ENCODE data around the gene PCP4L1. TPM values are rescaled to one million over a fixed set of nuclear protein-coding genes. Genes with fewer than 3 reads are reported as not detected.
A peak's percentile ranks its signal among the peaks of the same experiment; 100 is the strongest.

The PCP4L1 gene
- total RNA-seq, 1 donor from 2014 or later: 0.69 TPM

- no peak overlapping the region for H3K9ac ChIP-seq
- Mint-ChIP-seq H3K27ac (no peak overlapping the region), H3K4me3 (no peak overlapping the region), H3K4me1 (peaks cover 29% of the 10 kb centered on the region), H3K27me3 (ENCODE audit: insufficient read depth, low read depth) (peaks cover 9% of the 10 kb centered on the region), H3K9me3 (no peaks in the 10 kb centered on the region), H3K36me3 (no peaks in the 10 kb centered on the region)
- H3K27me3 ChIP-seq: peaks cover 16% of the 10 kb centered on the region
- H2AFZ ChIP-seq (replicated peaks): no peak overlapping the region
- H3K4me3 ChIP-seq: no peak overlapping the region
- no peak overlapping the region for H3K4me2 ChIP-seq
- H3K9me3 ChIP-seq (ENCODE audit: low read depth): no peaks in the 10 kb centered on the region
- TF ChIP-seq EZH2 (IDR thresholded peaks at IDR 0.05): no peak
- TF ChIP-seq EZH2phosphoT487 (IDR thresholded peaks at IDR 0.05): no peak
- TF ChIP-seq CTCF (IDR thresholded peaks at IDR 0.05): no peak
- no peak for DNase-seq (ENCODE audit: low spot score)
- no peak overlapping the region for H3K27ac ChIP-seq
- H4K20me1 ChIP-seq (ENCODE audit: low read depth): no peaks in the 10 kb centered on the region
- H3K4me1 ChIP-seq: peaks cover 10% of the 10 kb centered on the region
- peaks cover 9% of the 10 kb centered on the region for H3F3A ChIP-seq (ENCODE audit: low read depth)
- H3K79me2 ChIP-seq (ENCODE audit: low read depth): no peaks in the 10 kb centered on the region
- H3K36me3 ChIP-seq: no peaks in the 10 kb centered on the region
These were observed 6.8 kb downstream of the PCP4L1 start for GRCh38 chr1:161265305-161265704.

GRCh38 chr1:161266202-161266601 is 7.7 kb downstream of the PCP4L1 start:
- Histone ChIP-seq H3K9ac (no peak overlapping the region), H3K27ac (no peak overlapping the region), H2AFZ (replicated peaks) (no peak overlapping the region), H3K27me3 (peaks cover 7% of the 10 kb centered on the region), H3K9me3 (ENCODE audit: low read depth) (no peaks in the 10 kb centered on the region), H3K4me1 (peaks cover 2% of the 10 kb centered on the region), H3K36me3 (no peaks in the 10 kb centered on the region), H4K20me1 (ENCODE audit: low read depth) (no peaks in the 10 kb centered on the region), H3K79me2 (ENCODE audit: low read depth) (no peaks in the 10 kb centered on the region), H3F3A (ENCODE audit: low read depth) (peaks cover 9% of the 10 kb centered on the region), H3K4me3 (no peak overlapping the region), H3K4me2 (no peak overlapping the region)
- H3K27me3 Mint-ChIP-seq (ENCODE audit: insufficient read depth, low read depth): peaks cover 6% of the 10 kb centered on the region
- DNase-seq (ENCODE audit: low spot score): no peak
- H3K27ac Mint-ChIP-seq: no peak overlapping the region
- no peak overlapping the region for H3K4me3 Mint-ChIP-seq
- H3K9me3 Mint-ChIP-seq: no peaks in the 10 kb centered on the region
- H3K4me1 Mint-ChIP-seq: peaks cover 20% of the 10 kb centered on the region
- no peaks in the 10 kb centered on the region for H3K36me3 Mint-ChIP-seq
- TF ChIP-seq EZH2 (IDR thresholded peaks at IDR 0.05) (no peak), EZH2phosphoT487 (IDR thresholded peaks at IDR 0.05) (no peak), CTCF (IDR thresholded peaks at IDR 0.05) (no peak)

- H3K9ac ChIP-seq: no peak overlapping the region
- no peaks in the 10 kb centered on the region for H3K79me2 ChIP-seq (ENCODE audit: low read depth)
- no peaks in the 10 kb centered on the region for H3K36me3 ChIP-seq
- TF ChIP-seq EZH2phosphoT487 (IDR thresholded peaks at IDR 0.05) (no peak), EZH2 (IDR thresholded peaks at IDR 0.05) (no peak), CTCF (IDR thresholded peaks at IDR 0.05) (no peak)
- peaks cover 14% of the 10 kb centered on the region for H3K4me1 Mint-ChIP-seq
- peaks cover 2% of the 10 kb centered on the region for H3K27me3 Mint-ChIP-seq (ENCODE audit: insufficient read depth, low read depth)
- H3K4me1 ChIP-seq: no peaks in the 10 kb centered on the region
- no peak for DNase-seq (ENCODE audit: low spot score)
- peaks cover 9% of the 10 kb centered on the region for H3F3A ChIP-seq (ENCODE audit: low read depth)
- H3K4me2 ChIP-seq: peak overlapping the region; percentile 31
- no peak overlapping the region for H3K27ac ChIP-seq
- no peak overlapping the region for H3K4me3 Mint-ChIP-seq
- no peak overlapping the region for H3K4me3 ChIP-seq
- H2AFZ ChIP-seq (replicated peaks): peak overlapping the region; percentile 28
- H4K20me1 ChIP-seq (ENCODE audit: low read depth): no peaks in the 10 kb centered on the region
- no peaks in the 10 kb centered on the region for H3K9me3 ChIP-seq (ENCODE audit: low read depth)
- peak overlapping the region; percentile 57 for H3K27ac Mint-ChIP-seq
- H3K27me3 ChIP-seq: peaks cover 1% of the 10 kb centered on the region
- H3K9me3 Mint-ChIP-seq: no peaks in the 10 kb centered on the region
- H3K36me3 Mint-ChIP-seq: no peaks in the 10 kb centered on the region
These were observed 8.3 kb downstream of the PCP4L1 start for GRCh38 chr1:161266836-161267235.

Measured in neural progenitor cell (in vitro differentiated cells).